Stimulated activated CD8-positive, alpha-beta memory T cell treated with anti-CD3 and anti-CD28 coated beads, Interleukin-4, amount 100 ng/mL, for 4 hours (primary cell): ENCODE results near the gene SLC27A6.
"Not testable (repeated sequence)": the region's sequence is repeated elsewhere in the genome, so short reads cannot be mapped to it uniquely, and the experiment has no call there.

Experiments used
- DNase-seq, 2 donors: peaks; one replicate each; pipeline ENCODE4 v3.0.0-alpha.2; 2020; ENCODE audit warnings: low read depth in 2 of 2, low spot score in 1 of 2

SLC27A6 gene

GRCh38 chr5:129001841-129002526, 36.7 kb downstream of the SLC27A6 start:
- DNase-seq = no peak

GRCh38 chr5:129002527-129002842, 37.2 kb downstream of the SLC27A6 start:
- DNase-seq = no peak

- DNase-seq = no peak
Measured at GRCh38 chr5:129003232-129003631, 37.9 kb downstream of the SLC27A6 start.

GRCh38 chr5:129014185-129014584, 48.9 kb downstream of the SLC27A6 start:
- DNase-seq = no peak

GRCh38 chr5:129018837-129019236, 53.5 kb downstream of the SLC27A6 start:
- no peak for DNase-seq

GRCh38 chr5:129019401-129019908, 54.2 kb downstream of the SLC27A6 start:
- no peak for DNase-seq

- no peak for DNase-seq
Measured at GRCh38 chr5:129020683-129021082, 55.4 kb downstream of the SLC27A6 start.

GRCh38 chr5:129021744-129022143, 56.5 kb downstream of the SLC27A6 start:
- DNase-seq = no peak

- no peak for DNase-seq
Measured at GRCh38 chr5:129022599-129022998, 57.3 kb downstream of the SLC27A6 start.

GRCh38 chr5:129027260-129027659, 62.0 kb downstream of the SLC27A6 start:
- no peak for DNase-seq

- no peak for DNase-seq
Measured at GRCh38 chr5:129031886-129032683, 66.8 kb downstream of the SLC27A6 start.

- DNase-seq = not testable (repeated sequence)
Measured at GRCh38 chr5:129036257-129036656, 71.0 kb downstream of the SLC27A6 start.

- DNase-seq = no peak
Measured at GRCh38 chr5:129041196-129041881, 76.1 kb downstream of the SLC27A6 start.

- no peak for DNase-seq
Measured at GRCh38 chr5:129042306-129042705, 77.0 kb downstream of the SLC27A6 start.

GRCh38 chr5:129043894-129044293, 78.6 kb downstream of the SLC27A6 start:
- no peak for DNase-seq

GRCh38 chr5:129046151-129046550, 80.9 kb downstream of the SLC27A6 start:
- no peak for DNase-seq

GRCh38 chr5:129048509-129048908, 83.2 kb downstream of the SLC27A6 start:
- no peak for DNase-seq

GRCh38 chr5:129049126-129049799, 84.0 kb downstream of the SLC27A6 start:
- no peak for DNase-seq

- no peak for DNase-seq
Measured at GRCh38 chr5:129051283-129051682, 86.0 kb downstream of the SLC27A6 start.

GRCh38 chr5:129053438-129053837, 88.2 kb downstream of the SLC27A6 start:
- no peak for DNase-seq

GRCh38 chr5:129057329-129057728, 92.0 kb downstream of the SLC27A6 start:
- DNase-seq = no peak
